T-helper 2 cell treated with Interferon-gamma antibody and Interleukin-4, amounts not matched to agents 5 μg/mL and 100 μg/mL, for 36 hours (primary cell): ENCODE data around the gene SEBOX.

ENCODE experiments used
- DNase-seq: peaks from one replicate; pipeline ENCODE4 v3.0.0; 2021; ENCODE audit warnings: low spot score
- H3K27ac Mint-ChIP-seq: one replicate; pipeline ENCODE4 v1.8.0; 2021; ENCODE audit warnings: mild to moderate bottlenecking, mixed read lengths
- H3K27me3 Mint-ChIP-seq: one replicate; pipeline ENCODE4 v1.8.0; 2021; ENCODE audit warnings: low read depth, mixed read lengths
- H3K36me3 Mint-ChIP-seq: one replicate; pipeline ENCODE4 v1.8.0; 2021; ENCODE audit warnings: low read depth, mixed read lengths
- H3K4me1 Mint-ChIP-seq: one replicate; pipeline ENCODE4 v1.8.0; 2021; ENCODE audit warnings: low read depth, mixed read lengths
- H3K4me3 Mint-ChIP-seq: one replicate; pipeline ENCODE4 v1.8.0; 2022; ENCODE audit warnings: mild to moderate bottlenecking, moderate library complexity, mixed read lengths
- H3K9me3 Mint-ChIP-seq: one replicate; pipeline ENCODE4 v1.8.0; 2021; ENCODE audit warnings: mixed read lengths

Gene SEBOX

GRCh38 chr17:28334666-28335200 lies 30.3 kb downstream of the SEBOX start:
- H3K36me3 Mint-ChIP-seq, result peaks cover 2% of the 10 kb centered on the region
- no peaks in the 10 kb centered on the region for H3K9me3 Mint-ChIP-seq
- H3K27ac Mint-ChIP-seq, result peak overlapping the region; percentile 97
- no peaks in the 10 kb centered on the region for H3K27me3 Mint-ChIP-seq
- no peak for DNase-seq
- H3K4me1 Mint-ChIP-seq, result peaks cover 31% of the 10 kb centered on the region
- H3K4me3 Mint-ChIP-seq, result peak overlapping the region; percentile 96

DNA sequence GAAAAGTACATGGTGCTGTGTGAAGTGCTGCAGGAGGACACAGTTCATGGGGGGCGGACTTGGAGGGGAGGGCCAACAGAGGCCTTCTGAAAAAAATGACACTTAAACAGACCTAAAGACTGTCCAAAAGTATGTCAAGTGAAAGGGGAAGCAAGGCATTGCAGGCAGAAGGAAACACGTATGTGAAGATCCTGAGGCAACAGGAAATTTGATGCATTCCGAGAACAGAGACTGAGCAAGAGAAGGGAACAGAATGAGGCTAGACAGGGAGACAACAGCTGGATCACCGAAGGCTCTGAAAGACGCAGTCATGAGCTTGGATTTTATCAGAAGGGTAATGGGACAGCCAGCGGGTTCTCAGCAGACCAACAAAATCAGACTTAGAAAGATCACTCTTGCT lies 30.8 kb downstream of the SEBOX start:
- DNase-seq, result no peak
- no peaks in the 10 kb centered on the region for H3K27me3 Mint-ChIP-seq
- H3K27ac Mint-ChIP-seq, result peak overlapping the region; percentile 97
- H3K36me3 Mint-ChIP-seq, result peaks cover 2% of the 10 kb centered on the region
- peaks cover 31% of the 10 kb centered on the region for H3K4me1 Mint-ChIP-seq
- peak overlapping the region; percentile 96 for H3K4me3 Mint-ChIP-seq
- H3K9me3 Mint-ChIP-seq, result no peaks in the 10 kb centered on the region

DNA sequence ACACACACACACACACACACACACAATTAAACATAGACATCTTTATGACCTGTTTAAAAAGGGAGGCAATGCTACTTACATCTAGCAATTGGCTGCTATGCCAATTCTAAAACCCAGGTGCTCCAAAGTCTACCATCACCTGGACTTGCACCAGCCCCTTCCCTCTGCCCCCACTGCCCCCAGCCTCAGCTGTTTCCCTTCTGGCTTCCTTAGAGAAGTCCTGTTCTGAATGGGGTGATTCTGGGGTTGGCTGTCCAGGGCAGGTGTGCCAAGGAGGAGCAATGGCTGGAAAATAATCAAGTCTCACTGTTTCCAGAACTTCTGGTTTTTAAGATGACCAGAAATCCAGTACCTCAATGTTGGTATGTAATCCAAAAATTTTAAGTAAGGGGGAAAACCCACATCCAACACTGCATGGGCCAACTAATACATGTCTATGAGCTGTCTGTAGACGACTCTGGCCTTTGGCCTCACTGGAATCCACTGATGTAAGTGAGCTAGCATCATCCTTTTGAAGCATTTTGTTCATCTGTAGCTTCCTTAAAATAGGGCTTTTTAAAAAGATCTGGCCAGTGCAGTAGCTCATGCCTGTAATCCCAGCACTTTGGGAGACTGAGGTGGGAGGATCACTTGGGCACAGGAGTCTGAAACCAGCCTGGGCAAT lies 31.8 kb downstream of the SEBOX start:
- Mint-ChIP-seq H3K27me3 (no peaks in the 10 kb centered on the region), H3K4me3 (no peak overlapping the region), H3K4me1 (peaks cover 29% of the 10 kb centered on the region), H3K36me3 (peaks cover 9% of the 10 kb centered on the region), H3K27ac (no peak overlapping the region), H3K9me3 (no peaks in the 10 kb centered on the region)
- DNase-seq, result no peak

GRCh38 chr17:28331891-28332420 lies 33.0 kb downstream of the SEBOX start:
- Mint-ChIP-seq H3K36me3 (peaks cover 20% of the 10 kb centered on the region), H3K4me3 (no peak overlapping the region), H3K27ac (no peak overlapping the region)

GRCh38 chr17:28330671-28331070 lies 34.3 kb downstream of the SEBOX start:
- Mint-ChIP-seq H3K4me3 (no peak overlapping the region), H3K9me3 (no peaks in the 10 kb centered on the region), H3K27ac (no peak overlapping the region), H3K27me3 (no peaks in the 10 kb centered on the region), H3K4me1 (peaks cover 17% of the 10 kb centered on the region), H3K36me3 (peaks cover 27% of the 10 kb centered on the region)
- no peak for DNase-seq

More at GRCh38 chr17:28331891-28332420, 33.0 kb downstream of the SEBOX start:
- Mint-ChIP-seq H3K4me1 (peaks cover 24% of the 10 kb centered on the region), H3K9me3 (no peaks in the 10 kb centered on the region), H3K27me3 (no peaks in the 10 kb centered on the region)
- DNase-seq, result no peak

DNA sequence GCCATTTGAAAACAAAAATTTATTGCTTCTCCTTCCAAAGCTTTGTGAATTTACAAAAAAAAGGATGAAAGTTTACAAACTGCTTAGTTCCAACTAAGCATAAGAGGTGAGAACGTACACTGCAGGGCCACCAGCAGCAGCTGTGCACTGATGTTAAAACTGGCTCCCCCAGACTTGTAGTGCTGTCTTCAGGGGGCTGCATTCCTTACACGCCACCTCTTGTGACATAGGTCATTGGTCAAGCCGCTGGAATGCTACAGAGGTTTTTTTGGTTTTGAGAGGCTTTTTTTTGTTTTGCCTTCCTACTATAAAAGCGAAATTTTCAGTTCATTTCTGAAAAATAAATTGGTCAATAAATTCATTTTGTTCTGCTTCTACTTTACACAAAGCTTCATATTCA lies 36.7 kb downstream of the SEBOX start:
- DNase-seq, result no peak

GRCh38 chr17:28327709-28328108 lies 37.3 kb downstream of the SEBOX start:
- no peak overlapping the region for H3K4me3 Mint-ChIP-seq
- H3K4me1 Mint-ChIP-seq, result peaks cover 11% of the 10 kb centered on the region
- no peaks in the 10 kb centered on the region for H3K9me3 Mint-ChIP-seq
- H3K27me3 Mint-ChIP-seq, result no peaks in the 10 kb centered on the region
- no peak for DNase-seq
- H3K36me3 Mint-ChIP-seq, result peaks cover 29% of the 10 kb centered on the region
- H3K27ac Mint-ChIP-seq, result no peak overlapping the region

More for the DNA sequence above, 36.7 kb downstream of the SEBOX start:
- peaks cover 8% of the 10 kb centered on the region for H3K4me1 Mint-ChIP-seq
- H3K4me3 Mint-ChIP-seq, result no peak overlapping the region
- H3K36me3 Mint-ChIP-seq, result peaks cover 27% of the 10 kb centered on the region
- H3K27ac Mint-ChIP-seq, result no peak overlapping the region
- H3K27me3 Mint-ChIP-seq, result no peaks in the 10 kb centered on the region
- H3K9me3 Mint-ChIP-seq, result no peaks in the 10 kb centered on the region

DNA sequence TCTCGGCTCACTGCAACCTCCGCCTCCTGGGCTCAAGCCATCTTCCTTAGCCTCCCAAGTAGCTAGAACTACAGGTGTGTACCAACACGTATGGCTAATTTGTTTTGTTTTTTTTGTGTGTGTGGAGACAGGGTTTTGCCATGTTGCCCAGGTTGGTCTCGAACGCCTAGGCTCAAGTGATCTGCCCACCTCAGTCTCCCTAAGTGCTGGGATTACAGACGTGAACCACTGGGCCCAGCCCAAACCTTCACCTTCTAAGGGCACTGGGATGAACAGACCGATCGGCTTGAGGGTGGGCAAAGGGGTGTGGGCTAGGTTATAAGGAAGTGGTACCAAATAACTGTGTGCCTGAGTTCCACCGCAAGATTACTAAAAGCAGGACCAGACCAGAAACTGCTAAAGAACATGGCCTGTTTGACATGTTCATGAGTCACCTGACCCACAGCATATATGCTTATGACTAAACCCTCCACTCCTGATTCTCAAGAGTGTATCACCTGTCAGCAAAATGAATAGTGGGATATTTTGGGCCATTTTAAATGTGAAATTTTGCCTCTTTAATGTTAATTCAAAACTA lies 37.9 kb downstream of the SEBOX start:
- Mint-ChIP-seq H3K36me3 (peaks cover 31% of the 10 kb centered on the region), H3K27me3 (no peaks in the 10 kb centered on the region), H3K4me3 (no peak overlapping the region), H3K4me1 (peaks cover 15% of the 10 kb centered on the region), H3K9me3 (no peaks in the 10 kb centered on the region), H3K27ac (no peak overlapping the region)
- DNase-seq, result peak; percentile 30

DNA sequence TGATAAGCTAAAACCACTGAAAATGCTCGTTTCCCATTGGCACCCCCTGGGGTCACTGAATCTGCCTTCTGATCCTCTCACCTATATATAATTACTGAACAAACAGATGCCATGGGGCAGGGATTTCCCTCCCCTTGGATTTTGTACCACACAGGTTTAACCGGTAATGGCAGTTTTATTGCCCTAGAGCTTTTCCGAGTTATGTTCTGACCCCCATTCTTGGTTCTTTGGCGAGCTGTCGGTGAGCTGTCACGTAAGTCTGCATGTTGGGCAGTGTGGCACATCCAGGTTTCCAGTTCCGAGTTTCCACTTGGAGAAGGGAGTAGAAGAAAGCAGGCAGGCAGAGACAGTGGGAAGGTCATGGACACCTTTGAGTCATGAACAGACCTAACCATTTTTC lies 38.9 kb downstream of the SEBOX start:
- Mint-ChIP-seq H3K27ac (no peak overlapping the region), H3K4me1 (peaks cover 23% of the 10 kb centered on the region), H3K4me3 (no peak overlapping the region), H3K36me3 (peaks cover 34% of the 10 kb centered on the region), H3K9me3 (no peaks in the 10 kb centered on the region), H3K27me3 (no peaks in the 10 kb centered on the region)
- DNase-seq, result no peak

DNA sequence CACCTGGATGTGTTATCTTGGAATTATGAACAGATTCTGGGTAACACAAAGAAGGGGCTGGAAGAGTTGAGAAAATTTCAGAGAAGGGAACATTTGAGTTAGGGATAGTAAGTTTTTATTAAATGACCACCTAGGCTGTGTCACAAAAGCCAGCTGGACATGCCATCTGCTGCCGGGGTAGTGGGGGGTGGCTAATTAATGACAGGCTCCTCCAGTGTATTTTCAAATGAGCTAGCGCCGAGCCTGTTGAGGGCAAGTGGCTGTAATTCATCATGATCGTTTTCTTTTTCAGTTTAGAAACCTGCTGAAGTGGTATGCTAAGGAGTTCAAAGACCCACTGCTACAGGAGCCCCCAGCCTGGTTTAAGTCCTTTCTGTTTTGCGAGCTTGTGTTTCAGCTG lies 39.8 kb downstream of the SEBOX start:
- H3K9me3 Mint-ChIP-seq, result no peaks in the 10 kb centered on the region
- H3K36me3 Mint-ChIP-seq, result peaks cover 40% of the 10 kb centered on the region
- H3K4me1 Mint-ChIP-seq, result peaks cover 31% of the 10 kb centered on the region
- no peak for DNase-seq
- H3K4me3 Mint-ChIP-seq, result no peak overlapping the region
- no peaks in the 10 kb centered on the region for H3K27me3 Mint-ChIP-seq
- peak overlapping the region; percentile 17 for H3K27ac Mint-ChIP-seq

- Mint-ChIP-seq H3K36me3 (peaks cover 44% of the 10 kb centered on the region), H3K9me3 (no peaks in the 10 kb centered on the region), H3K4me3 (no peak overlapping the region), H3K4me1 (peaks cover 35% of the 10 kb centered on the region), H3K27ac (peak overlapping the region; percentile 17), H3K27me3 (no peaks in the 10 kb centered on the region)
- no peak for DNase-seq
Measured at GRCh38 chr17:28324781-28325180, 40.2 kb downstream of the SEBOX start.

GRCh38 chr17:28324267-28324745 lies 40.7 kb downstream of the SEBOX start:
- no peak overlapping the region for H3K4me3 Mint-ChIP-seq
- no peak for DNase-seq
- no peaks in the 10 kb centered on the region for H3K27me3 Mint-ChIP-seq
- peaks cover 35% of the 10 kb centered on the region for H3K4me1 Mint-ChIP-seq
- H3K27ac Mint-ChIP-seq, result no peak overlapping the region
- peaks cover 44% of the 10 kb centered on the region for H3K36me3 Mint-ChIP-seq
- no peaks in the 10 kb centered on the region for H3K9me3 Mint-ChIP-seq

DNA sequence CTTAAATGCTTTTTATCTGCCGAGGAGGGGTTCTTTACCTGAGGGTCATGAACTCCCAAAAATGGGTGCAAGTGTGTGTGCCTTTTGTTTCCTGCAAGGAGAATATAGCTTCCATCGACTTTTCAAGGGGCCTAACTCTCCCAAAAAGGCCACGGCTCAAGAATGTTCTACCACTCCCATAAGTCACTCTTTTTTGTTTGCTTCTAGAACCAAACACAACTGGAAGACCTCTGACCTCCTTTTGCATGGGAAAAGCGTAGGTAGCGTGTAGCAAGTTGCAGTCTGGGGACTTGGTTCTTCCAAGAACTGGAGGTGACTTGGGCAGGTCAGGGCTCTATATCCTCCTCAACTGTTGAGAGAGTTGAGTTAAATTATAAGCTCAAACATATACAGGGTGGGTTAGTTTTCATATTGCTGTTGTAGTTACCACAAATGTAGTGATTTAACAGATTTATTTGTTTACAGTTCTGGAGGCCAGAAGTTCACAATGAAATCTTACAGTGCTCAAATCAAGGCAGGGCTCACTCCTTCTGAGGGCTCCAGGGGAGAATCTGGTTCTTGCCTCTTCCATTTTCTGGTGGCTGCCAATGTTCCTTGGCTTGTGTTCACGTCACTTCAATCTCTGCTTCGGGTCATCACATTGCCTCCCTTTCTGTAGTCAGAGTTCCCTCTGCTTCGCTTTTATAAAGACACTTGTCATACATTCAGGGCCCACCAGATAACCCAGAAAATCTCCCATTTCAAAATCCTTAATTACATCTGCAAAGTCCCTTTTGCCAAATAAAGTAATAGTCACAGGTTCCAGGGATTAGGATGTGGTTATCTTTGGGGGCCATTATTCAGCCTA lies 44.6 kb downstream of the SEBOX start:
- no peak for DNase-seq
- H3K9me3 Mint-ChIP-seq, result no peaks in the 10 kb centered on the region
- peaks cover 48% of the 10 kb centered on the region for H3K4me1 Mint-ChIP-seq
- H3K27me3 Mint-ChIP-seq, result no peaks in the 10 kb centered on the region
- H3K4me3 Mint-ChIP-seq, result peak overlapping the region; percentile 94
- H3K36me3 Mint-ChIP-seq, result peaks cover 17% of the 10 kb centered on the region
- H3K27ac Mint-ChIP-seq, result peak overlapping the region; percentile 79

- DNase-seq, result no peak
- Mint-ChIP-seq H3K9me3 (no peaks in the 10 kb centered on the region), H3K4me1 (peaks cover 46% of the 10 kb centered on the region), H3K27me3 (no peaks in the 10 kb centered on the region), H3K36me3 (peaks cover 17% of the 10 kb centered on the region), H3K27ac (peak overlapping the region; percentile 88), H3K4me3 (peak overlapping the region; percentile 94)
Measured at GRCh38 chr17:28319598-28319935, 45.4 kb downstream of the SEBOX start.
